HG02759 (cell line): Measurements from ENCODE around the gene RPL27.

Experiments
- ATAC-seq: cut with Tn5 transposase; IDR thresholded peaks from one replicate; pipeline ENCODE4 v1.9.1; 2021; ENCODE audit warnings: mild to moderate bottlenecking, moderate library complexity; ENCODE audit not compliant: unreplicated experiment

The RPL27 gene

GRCh38 chr17:43020030-43020621, 21.9 kb downstream of the RPL27 start:
- ATAC-seq = no peak

GRCh38 chr17:43020789-43021740, 22.8 kb downstream of the RPL27 start:
- ATAC-seq = no peak

GRCh38 chr17:43021741-43022512, 23.7 kb downstream of the RPL27 start, which contains the start of gene VAT1:
TSS of gene VAT1 (minus strand) at chr17:43022385. CDS start at chr17:43022322, 63 bp downstream.
- no peak for ATAC-seq

- ATAC-seq = no peak
These were observed 26.4 kb downstream of the RPL27 start, which contains the start of gene RND2 for GRCh38 chr17:43024407-43025289. TSS of gene RND2 (plus strand) at chr17:43025231. CDS start at chr17:43025348, 117 bp downstream.

- no peak for ATAC-seq
These were observed 27.1 kb downstream of the RPL27 start for GRCh38 chr17:43025290-43025657.

- ATAC-seq = no peak
These were observed 27.7 kb downstream of the RPL27 start for GRCh38 chr17:43025766-43026537.

GRCh38 chr17:43026595-43026994, 28.4 kb downstream of the RPL27 start:
- ATAC-seq = no peak

- no peak for ATAC-seq
These were observed 29.1 kb downstream of the RPL27 start for GRCh38 chr17:43027091-43028032.

GRCh38 chr17:43028221-43028861, 30.1 kb downstream of the RPL27 start:
- ATAC-seq = no peak

- no peak for ATAC-seq
These were observed 32.0 kb downstream of the RPL27 start for GRCh38 chr17:43030137-43030767.

GRCh38 chr17:43031666-43032065, 33.4 kb downstream of the RPL27 start:
- no peak for ATAC-seq

- no peak for ATAC-seq
These were observed 36.0 kb downstream of the RPL27 start for GRCh38 chr17:43033948-43034881.

GRCh38 chr17:43034894-43035293, 36.7 kb downstream of the RPL27 start:
- no peak for ATAC-seq

GRCh38 chr17:43039646-43040045, 41.4 kb downstream of the RPL27 start:
- no peak for ATAC-seq

GRCh38 chr17:43040655-43041054, 42.4 kb downstream of the RPL27 start:
- no peak for ATAC-seq

- no peak for ATAC-seq
These were observed 43.9 kb downstream of the RPL27 start for GRCh38 chr17:43042025-43042628.
